Activated CD8-positive, alpha-beta T cell treated with anti-CD3 and anti-CD28 coated beads for 36 hours (primary cell): ENCODE data around the gene SLC35G3. TPM values are rescaled to one million over a fixed set of nuclear protein-coding genes. Genes with fewer than 3 reads are reported as not detected.

Experiments
- ATAC-seq: fragments of 200-7000 bp; cut with Tn5 transposase; one replicate; pipeline ENCODE4 v1.10.0; 2021; ENCODE audit warnings: mild to moderate bottlenecking, moderate library complexity
- CTCF ChIA-PET: fragments of 350-600 bp; sonication (Branson Sonifier 250); formaldehyde crosslinking; loops from one replicate; lab custom pipeline; 2021; ENCODE audit warnings: antibody characterized with exemption; lab: Charles Lee
- POLR2A ChIA-PET: fragments of 350-600 bp; sonication (Branson Sonifier 250); formaldehyde crosslinking; loops from one replicate; lab custom pipeline; 2021; ENCODE audit warnings: antibody characterized with exemption; lab: Charles Lee
- DNase-seq: peaks from one replicate; pipeline ENCODE4 v3.0.0-alpha.2; 2020
- H3K27ac Mint-ChIP-seq: one replicate; pipeline ENCODE4 v1.8.0; 2021; ENCODE audit warnings: mild to moderate bottlenecking, mixed read lengths
- H3K27me3 Mint-ChIP-seq: one replicate; pipeline ENCODE4 v1.8.0; 2021; ENCODE audit warnings: mixed read lengths
- H3K36me3 Mint-ChIP-seq: one replicate; pipeline ENCODE4 v1.8.0; 2021; ENCODE audit warnings: low read depth, mixed read lengths
- H3K4me1 Mint-ChIP-seq: one replicate; pipeline ENCODE4 v1.8.0; 2021; ENCODE audit warnings: low read depth, mixed read lengths
- H3K4me3 Mint-ChIP-seq: one replicate; pipeline ENCODE4 v1.8.0; 2021; ENCODE audit warnings: mild to moderate bottlenecking, moderate library complexity, mixed read lengths
- H3K9me3 Mint-ChIP-seq: one replicate; pipeline ENCODE4 v1.8.0; 2021; ENCODE audit warnings: mixed read lengths
- CTCF ChIP-seq: fragments of 200-600 bp; IDR thresholded peaks from one replicate; pipeline ENCODE4 v1.8.0; 2022; ENCODE audit warnings: antibody characterized with exemption, mild to moderate bottlenecking
- intact Hi-C: fragments of 100-400 bp; cut with micrococcal nuclease; formaldehyde crosslinking; loops from one replicate; pipeline ENCODE4 v1.10.0; 2022
- total RNA-seq, 2 experiments: library from RNA; stranded (reverse); gene quantifications; one replicate each; pipeline ENCODE4 v1.2.3, GENCODE V29; 2021

SLC35G3 gene
- total RNA-seq, 2 experiments from 2014 or later, result not detected

- TF ChIP-seq CTCF, result no peak
- DNase-seq (peak; percentile 32), ATAC-seq (peak; percentile 66)
- H3K36me3 Mint-ChIP-seq, result no peaks in the 10 kb centered on the region
- POLR2A ChIA-PET, result interaction anchor here (0.7 to 1.4 kb wide), 8 partner anchors 9 to 416 kb away, joined by 3 to 6 read pairs (median 3); partner anchors contain the start of gene SLFN5
- H3K27ac Mint-ChIP-seq, result peak overlapping the region; percentile 78
- H3K4me1 Mint-ChIP-seq, result peaks cover 36% of the 10 kb centered on the region
- H3K9me3 Mint-ChIP-seq, result peaks cover 2% of the 10 kb centered on the region
- CTCF ChIA-PET, result interaction anchor here (1.3 to 1.9 kb wide), 5 partner anchors 10 to 603 kb away, joined by 3 to 6 read pairs (median 4); no protein-coding TSS in a partner anchor
- no peaks in the 10 kb centered on the region for H3K27me3 Mint-ChIP-seq
- intact Hi-C loops, result no loop called here
- peak overlapping the region; percentile 12 for H3K4me3 Mint-ChIP-seq
These were observed 33.6 kb downstream of the SLC35G3 start for GRCh38 chr17:35160354-35161201.

GRCh38 chr17:35159940-35160339 is 34.3 kb downstream of the SLC35G3 start:
- TF ChIP-seq CTCF, result no peak
- Mint-ChIP-seq H3K4me1 (peaks cover 35% of the 10 kb centered on the region), H3K9me3 (peaks cover 2% of the 10 kb centered on the region), H3K36me3 (no peaks in the 10 kb centered on the region), H3K27me3 (no peaks in the 10 kb centered on the region), H3K27ac (no peak overlapping the region), H3K4me3 (no peak overlapping the region)
- POLR2A ChIA-PET, result interaction anchor here (0.7 to 1.4 kb wide), 5 partner anchors 10 to 417 kb away, joined by 3 to 6 read pairs (median 3); partner anchors contain the start of gene SLFN5
- no peak for DNase-seq
- intact Hi-C loops, result no loop called here
- no peak for ATAC-seq
- CTCF ChIA-PET, result interaction anchor here (1.6 to 1.9 kb wide), 2 partner anchors 16 to 152 kb away, joined by 3 to 6 read pairs; no protein-coding TSS in a partner anchor

- H3K9me3 Mint-ChIP-seq, result no peaks in the 10 kb centered on the region
- no peak overlapping the region for H3K27ac Mint-ChIP-seq
- peaks cover 15% of the 10 kb centered on the region for H3K4me1 Mint-ChIP-seq
- intact Hi-C loops, result no loop called here
- no peak for ATAC-seq
- no peaks in the 10 kb centered on the region for H3K36me3 Mint-ChIP-seq
- H3K27me3 Mint-ChIP-seq, result no peaks in the 10 kb centered on the region
- DNase-seq, result no peak
- no peak overlapping the region for H3K4me3 Mint-ChIP-seq
- POLR2A ChIA-PET, result no interaction called here
- TF ChIP-seq CTCF, result no peak
- CTCF ChIA-PET, result interaction anchor here (1.1 kb wide), 1 partner anchor 12 kb away, joined by 3 read pairs; no protein-coding TSS in a partner anchor
These were observed 38.9 kb downstream of the SLC35G3 start for GRCh38 chr17:35155246-35155645.

GRCh38 chr17:35154196-35155165 is 39.7 kb downstream of the SLC35G3 start:
- TF ChIP-seq CTCF, result no peak
- Mint-ChIP-seq H3K27ac (no peak overlapping the region), H3K36me3 (no peaks in the 10 kb centered on the region), H3K4me3 (no peak overlapping the region), H3K4me1 (peaks cover 7% of the 10 kb centered on the region), H3K27me3 (no peaks in the 10 kb centered on the region), H3K9me3 (no peaks in the 10 kb centered on the region)
- POLR2A ChIA-PET, result no interaction called here
- no peak for DNase-seq
- CTCF ChIA-PET, result interaction anchor here (1.1 kb wide), 1 partner anchor 12 kb away, joined by 3 read pairs; no protein-coding TSS in a partner anchor
- intact Hi-C loops, result no loop called here
- ATAC-seq, result no peak
